Breast epithelium (tissue), 4 donors: ENCODE data around the gene TMEM245. TPM values are rescaled to one million over a fixed set of nuclear protein-coding genes. Genes with fewer than 3 reads are reported as not detected.

Source experiments
- DNase-seq, 2 donors: peaks; one replicate each; pipeline ENCODE4 v3.0.0-alpha.2; 2019; ENCODE audit warnings: low spot score in 2 of 2
- H3K27ac ChIP-seq, 2 donors: fragments of 200-600 bp; sonication (generic) in 1 of 2; one replicate each; pipeline ENCODE4 v1.5.1; 2016 to 2019; ENCODE audit warnings: mild to moderate bottlenecking in 1 of 2
- H3K27me3 ChIP-seq, 2 donors: fragments of 200-600 bp; sonication (generic) in 1 of 2; one replicate each; pipeline versions ENCODE4 v1.5.1 to v1.6.0; 2017 to 2019; ENCODE audit warnings: control low read depth in 1 of 2, mild to moderate bottlenecking in 1 of 2
- H3K36me3 ChIP-seq: fragments of 200-600 bp; one replicate; pipeline ENCODE4 v1.5.1; 2019
- H3K4me1 ChIP-seq, 2 donors: fragments of 200-600 bp; sonication (generic); one replicate each; pipeline ENCODE4 v1.5.1; 2016 to 2019; ENCODE audit warnings: control low read depth in 1 of 2
- H3K4me3 ChIP-seq, 3 donors: fragments of 200-600 bp; sonication (generic); 1 replicate in 2 of 3; 2 replicates in 1 of 3; pipeline ENCODE4 v1.5.1; 2016 to 2019; ENCODE audit warnings: mild to moderate bottlenecking in 3 of 3, moderate library complexity in 2 of 3
- H3K9me3 ChIP-seq, 2 donors: fragments of 200-600 bp; sonication (generic) in 1 of 2; one replicate each; pipeline ENCODE4 v1.5.1; 2016 to 2019; ENCODE audit warnings: control low read depth in 1 of 2
- POLR2A ChIP-seq: fragments of 450-650 bp; IDR thresholded peaks from one replicate; pipeline ENCODE4 v1.6.1; 2016; ENCODE audit warnings: antibody characterized with exemption, mild to moderate bottlenecking, moderate library complexity
- POLR2AphosphoS5 ChIP-seq, 3 donors: sonication (generic); formaldehyde crosslinking; IDR thresholded peaks; one replicate each; pipeline ENCODE4 v1.6.1; 2017; ENCODE audit warnings: antibody characterized with exemption in 3 of 3
- intact Hi-C: fragments of 100-400 bp; cut with DNase I; formaldehyde crosslinking; loops from one replicate; pipeline ENCODE4 v1.15.1; 2023; ENCODE audit warnings: low total_unique reads
- total RNA-seq, 3 donors: library from RNA; depleted of rRNA; stranded (reverse); fragments of >200 nt; gene quantifications; one replicate each; pipeline ENCODE4 v1.1.0, GENCODE V29; 2016
- TF ChIP-seq, protein P1 (sequence below), 3 donors: fragments of 450-650 bp; IDR thresholded peaks; one replicate each; pipeline ENCODE4 v1.5.1; 2016 to 2017; ENCODE audit warnings: antibody characterized with exemption in 3 of 3, mild to moderate bottlenecking in 3 of 3, moderate library complexity in 3 of 3

Gene TMEM245
- total RNA-seq, 3 donors from 2014 or later: 47.5 to 95.7 (median 74.9) TPM

- Histone ChIP-seq H3K4me1 (no peaks in the 10 kb centered on the region), H3K36me3 (no peaks in the 10 kb centered on the region), H3K27ac (no peak overlapping the region), H3K9me3 (no peaks in the 10 kb centered on the region), H3K4me3 (no peak overlapping the region), H3K27me3 (no peaks in the 10 kb centered on the region)
- TF ChIP-seq, protein P1, sequence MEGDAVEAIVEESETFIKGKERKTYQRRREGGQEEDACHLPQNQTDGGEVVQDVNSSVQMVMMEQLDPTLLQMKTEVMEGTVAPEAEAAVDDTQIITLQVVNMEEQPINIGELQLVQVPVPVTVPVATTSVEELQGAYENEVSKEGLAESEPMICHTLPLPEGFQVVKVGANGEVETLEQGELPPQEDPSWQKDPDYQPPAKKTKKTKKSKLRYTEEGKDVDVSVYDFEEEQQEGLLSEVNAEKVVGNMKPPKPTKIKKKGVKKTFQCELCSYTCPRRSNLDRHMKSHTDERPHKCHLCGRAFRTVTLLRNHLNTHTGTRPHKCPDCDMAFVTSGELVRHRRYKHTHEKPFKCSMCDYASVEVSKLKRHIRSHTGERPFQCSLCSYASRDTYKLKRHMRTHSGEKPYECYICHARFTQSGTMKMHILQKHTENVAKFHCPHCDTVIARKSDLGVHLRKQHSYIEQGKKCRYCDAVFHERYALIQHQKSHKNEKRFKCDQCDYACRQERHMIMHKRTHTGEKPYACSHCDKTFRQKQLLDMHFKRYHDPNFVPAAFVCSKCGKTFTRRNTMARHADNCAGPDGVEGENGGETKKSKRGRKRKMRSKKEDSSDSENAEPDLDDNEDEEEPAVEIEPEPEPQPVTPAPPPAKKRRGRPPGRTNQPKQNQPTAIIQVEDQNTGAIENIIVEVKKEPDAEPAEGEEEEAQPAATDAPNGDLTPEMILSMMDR (IDR thresholded peaks at IDR 0.05): no peak
- TF ChIP-seq POLR2AphosphoS5 (IDR thresholded peaks at IDR 0.05) (no peak), POLR2A (no peak)
- DNase-seq: no peak
- intact Hi-C loops: no loop called here
Measured at GRCh38 chr9:109149089-109149488, 29.3 kb upstream of the TMEM245 start.

GRCh38 chr9:109145051-109145450 is 25.3 kb upstream of the TMEM245 start:
- H3K36me3 ChIP-seq: no peaks in the 10 kb centered on the region
- H3K4me1 ChIP-seq: no peaks in the 10 kb centered on the region
- intact Hi-C loops: no loop called here
- no peak for DNase-seq
- no peak overlapping the region for H3K27ac ChIP-seq
- H3K4me3 ChIP-seq: no peak overlapping the region
- no peaks in the 10 kb centered on the region for H3K9me3 ChIP-seq
- H3K27me3 ChIP-seq: no peaks in the 10 kb centered on the region
- no peak for TF ChIP-seq POLR2A
- TF ChIP-seq POLR2AphosphoS5 (IDR thresholded peaks at IDR 0.05): no peak
- TF ChIP-seq, protein P1 (IDR thresholded peaks at IDR 0.05): no peak

DNA sequence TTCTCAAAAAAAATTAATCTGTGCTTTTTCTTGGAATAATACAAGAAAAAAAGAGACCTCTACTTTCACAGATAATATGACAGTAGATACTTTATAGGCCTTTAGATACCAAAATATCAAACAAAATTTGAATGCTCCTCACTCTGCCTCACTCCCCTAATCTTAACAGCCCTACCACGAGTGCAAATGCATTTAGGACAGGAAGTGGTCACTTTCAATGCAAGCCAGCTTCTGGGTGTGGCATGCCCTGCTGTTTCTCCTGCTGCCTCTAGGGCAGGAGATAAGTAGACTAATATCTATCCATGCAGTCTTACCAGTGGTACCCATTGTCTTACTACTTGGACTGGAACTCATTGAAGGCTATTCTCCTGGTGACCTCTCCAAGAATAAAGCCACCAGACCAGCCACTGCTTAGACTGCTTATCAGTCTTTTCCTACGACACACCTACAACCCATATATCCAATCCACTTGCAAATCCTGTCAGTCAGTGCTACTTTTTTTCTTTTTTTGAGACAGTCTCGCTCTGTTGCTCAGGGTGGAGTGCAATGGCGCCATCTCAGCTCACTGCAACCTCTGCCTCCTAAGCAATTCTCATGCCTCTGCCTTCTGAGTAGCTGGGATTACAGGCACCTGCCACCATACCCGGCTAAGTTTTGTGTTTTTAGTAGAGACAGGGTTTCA is 24.3 kb upstream of the TMEM245 start:
- DNase-seq: no peak
- no peaks in the 10 kb centered on the region for H3K4me1 ChIP-seq
- intact Hi-C loops: no loop called here
- TF ChIP-seq, protein P1 (IDR thresholded peaks at IDR 0.05): no peak
- TF ChIP-seq POLR2AphosphoS5 (IDR thresholded peaks at IDR 0.05) (no peak), POLR2A (no peak)
- H3K9me3 ChIP-seq: no peaks in the 10 kb centered on the region
- no peaks in the 10 kb centered on the region for H3K36me3 ChIP-seq
- no peak overlapping the region for H3K4me3 ChIP-seq
- no peak overlapping the region for H3K27ac ChIP-seq
- no peaks in the 10 kb centered on the region for H3K27me3 ChIP-seq

DNA sequence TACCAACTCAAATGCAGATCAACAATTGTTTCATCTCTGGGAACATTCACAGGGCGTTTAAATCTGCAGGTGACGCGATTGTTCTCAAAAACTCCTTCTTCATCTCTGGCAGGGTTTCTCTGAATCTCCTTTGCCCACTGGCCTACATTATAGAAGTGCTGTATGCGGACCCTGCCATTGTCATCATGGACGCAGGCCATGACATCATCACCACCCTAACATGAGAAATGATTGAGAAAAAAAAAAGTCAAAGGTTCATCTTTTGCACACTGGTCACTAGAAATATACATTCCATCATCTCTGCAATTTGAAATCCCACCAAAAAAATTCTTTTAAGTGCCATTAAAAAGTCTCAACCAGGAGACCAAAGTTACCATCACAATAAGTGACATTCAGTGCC is 21.6 kb upstream of the TMEM245 start:
- H3K27me3 ChIP-seq: no peaks in the 10 kb centered on the region
- H3K36me3 ChIP-seq: no peaks in the 10 kb centered on the region
- H3K4me3 ChIP-seq: no peak overlapping the region
- H3K27ac ChIP-seq: no peak overlapping the region
- intact Hi-C loops: no loop called here
- no peaks in the 10 kb centered on the region for H3K4me1 ChIP-seq
- DNase-seq: no peak
- no peak for TF ChIP-seq POLR2A
- TF ChIP-seq, protein P1 (IDR thresholded peaks at IDR 0.05): no peak
- no peak for TF ChIP-seq POLR2AphosphoS5 (IDR thresholded peaks at IDR 0.05)
- H3K9me3 ChIP-seq: no peaks in the 10 kb centered on the region

DNA sequence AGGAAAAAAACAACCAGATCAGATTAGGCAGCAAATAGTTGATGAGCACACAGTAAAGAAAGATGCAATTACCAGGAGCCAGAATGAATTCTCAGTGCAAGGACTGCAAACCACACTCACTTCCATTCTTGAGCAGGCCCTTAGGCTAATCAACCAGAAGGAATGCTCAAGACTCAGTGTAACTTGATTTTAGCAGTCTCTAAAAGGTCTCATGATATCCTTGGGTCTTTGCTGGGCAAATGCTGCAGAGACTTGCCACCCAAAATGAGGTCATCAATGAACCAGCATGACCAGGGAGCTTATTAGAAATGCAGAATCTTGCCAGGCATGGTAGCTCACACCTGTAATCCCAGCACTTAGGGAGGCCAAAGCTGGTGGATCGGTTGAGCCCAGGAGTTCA is 20.1 kb upstream of the TMEM245 start:
- no peak for DNase-seq
- no peak overlapping the region for H3K4me3 ChIP-seq
- TF ChIP-seq, protein P1 (IDR thresholded peaks at IDR 0.05): no peak
- TF ChIP-seq POLR2AphosphoS5 (IDR thresholded peaks at IDR 0.05) (no peak), POLR2A (no peak)
- intact Hi-C loops: no loop called here
- no peaks in the 10 kb centered on the region for H3K9me3 ChIP-seq
- no peaks in the 10 kb centered on the region for H3K27me3 ChIP-seq
- no peaks in the 10 kb centered on the region for H3K36me3 ChIP-seq
- no peak overlapping the region for H3K27ac ChIP-seq
- H3K4me1 ChIP-seq: no peaks in the 10 kb centered on the region
